ENCODE results near the gene RILPL1.

RILPL1 gene

DNA sequence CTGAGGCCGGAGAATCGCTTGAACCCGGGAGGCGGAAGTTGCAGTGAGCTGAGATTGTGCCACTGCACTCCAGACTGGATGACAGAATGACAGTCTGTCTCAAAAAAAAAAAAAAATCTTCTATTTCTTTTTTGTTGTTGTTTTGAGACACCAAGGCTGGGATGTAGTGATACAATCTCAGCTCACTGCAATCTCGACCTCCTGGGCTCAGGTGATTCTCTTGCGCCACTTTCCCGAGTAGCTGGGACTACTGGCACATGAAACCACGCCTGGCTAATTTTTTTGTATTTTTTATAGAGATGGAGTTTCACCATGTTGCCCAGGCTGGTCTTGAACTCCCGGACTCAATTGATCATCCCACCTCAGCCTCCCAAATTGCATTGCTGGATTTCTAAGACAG, 82.9 kb downstream of the RILPL1 start:
- TF ChIP-seq CTCF (IDR thresholded peaks at IDR 0.05; ENCODE audit: low read depth, low read length, missing control alignments) = no peak
- DNase-seq = no peak
- Histone ChIP-seq H3K4me3 (ENCODE audit: low read depth, low read length) (no peak overlapping the region), H3K27ac (no peak overlapping the region), H3K36me3 (replicated peaks) (no peaks in the 10 kb centered on the region), H3K27me3 (replicated peaks) (no peaks in the 10 kb centered on the region)
- in situ Hi-C loops (cut with HindIII; ENCODE audit: low pct_ligation_motif_present, low sequenced_read_pairs) = no loop called here

GRCh38 chr12:123449856-123450255, 83.7 kb downstream of the RILPL1 start:
- TF ChIP-seq CTCF (IDR thresholded peaks at IDR 0.05; ENCODE audit: low read depth, low read length, missing control alignments) = no peak
- in situ Hi-C loops (cut with HindIII; ENCODE audit: low pct_ligation_motif_present, low sequenced_read_pairs) = no loop called here
- Histone ChIP-seq H3K36me3 (replicated peaks) (no peaks in the 10 kb centered on the region), H3K27me3 (replicated peaks) (no peaks in the 10 kb centered on the region), H3K4me3 (ENCODE audit: low read depth, low read length) (no peak overlapping the region), H3K27ac (no peak overlapping the region)
- no peak for DNase-seq

GRCh38 chr12:123449249-123449733, 84.2 kb downstream of the RILPL1 start:
- no peak for TF ChIP-seq CTCF (IDR thresholded peaks at IDR 0.05; ENCODE audit: low read depth, low read length, missing control alignments)
- Histone ChIP-seq H3K27ac (no peak overlapping the region), H3K36me3 (replicated peaks) (no peaks in the 10 kb centered on the region), H3K27me3 (replicated peaks) (no peaks in the 10 kb centered on the region), H3K4me3 (ENCODE audit: low read depth, low read length) (no peak overlapping the region)
- no peak for DNase-seq
- in situ Hi-C loops (cut with HindIII; ENCODE audit: low pct_ligation_motif_present, low sequenced_read_pairs) = no loop called here

DNA sequence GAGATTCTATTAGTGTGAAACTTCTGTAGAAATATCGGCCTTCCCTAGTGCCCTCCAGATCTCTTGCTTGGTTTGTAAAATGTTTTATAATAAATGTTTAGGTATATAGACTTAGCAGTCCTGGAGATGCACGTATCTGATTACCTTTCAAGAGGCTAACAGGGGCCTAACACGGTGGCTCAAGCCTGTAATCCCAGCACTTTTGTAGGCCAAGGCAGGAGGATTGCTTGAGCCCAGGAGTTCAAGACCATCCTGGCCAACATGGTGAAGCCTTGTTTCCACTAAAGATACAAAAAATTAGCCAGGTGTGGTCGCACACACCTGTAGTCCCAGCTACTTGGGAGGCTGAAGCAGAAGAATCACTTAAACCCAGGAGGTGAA, 87.2 kb downstream of the RILPL1 start:
- no peaks in the 10 kb centered on the region for H3K36me3 ChIP-seq (replicated peaks)
- H3K27ac ChIP-seq = peak overlapping the region; percentile 24
- peak; percentile 10 for DNase-seq
- no peak for TF ChIP-seq CTCF (IDR thresholded peaks at IDR 0.05; ENCODE audit: low read depth, low read length, missing control alignments)
- no peak overlapping the region for H3K4me3 ChIP-seq (ENCODE audit: low read depth, low read length)
- H3K27me3 ChIP-seq (replicated peaks) = no peaks in the 10 kb centered on the region
- in situ Hi-C loops (cut with HindIII; ENCODE audit: low pct_ligation_motif_present, low sequenced_read_pairs) = no loop called here

- peak overlapping the region; percentile 24 for H3K27ac ChIP-seq
- no peak for TF ChIP-seq CTCF (IDR thresholded peaks at IDR 0.05; ENCODE audit: low read depth, low read length, missing control alignments)
- no peaks in the 10 kb centered on the region for H3K27me3 ChIP-seq (replicated peaks)
- H3K4me3 ChIP-seq (ENCODE audit: low read depth, low read length) = no peak overlapping the region
- H3K36me3 ChIP-seq (replicated peaks) = no peaks in the 10 kb centered on the region
- in situ Hi-C loops (cut with HindIII; ENCODE audit: low pct_ligation_motif_present, low sequenced_read_pairs) = no loop called here
- DNase-seq = peak; percentile 11
Observed at GRCh38 chr12:123445388-123446332, 87.9 kb downstream of the RILPL1 start.

Data from brain microvascular endothelial cell (primary cell).